Measurements from ENCODE around the gene SMPDL3A. TPM values are rescaled to one million over a fixed set of nuclear protein-coding genes. Genes with fewer than 3 reads are reported as not detected.

Gene SMPDL3A
- total RNA-seq, 1 experiment from 2014 or later: 0.59 TPM

GRCh38 chr6:122838060-122838780 is 49.2 kb downstream of the SMPDL3A start:
- Histone ChIP-seq H4K91ac (ENCODE audit: insufficient read length, low read depth, low read length) (no peak overlapping the region), H3K27ac (ENCODE audit: insufficient read length, low read depth, low read length) (no peak overlapping the region), H4K5ac (ENCODE audit: insufficient read length, low read depth, low read length) (no peak overlapping the region), H2BK12ac (ENCODE audit: insufficient read length, low read depth, low read length) (no peak overlapping the region), H3K79me2 (ENCODE audit: insufficient read depth, low read length) (no peaks in the 10 kb centered on the region), H3K9ac (ENCODE audit: extremely low read depth, insufficient read length, low read length) (no peak overlapping the region), H3K4me2 (ENCODE audit: insufficient read depth, insufficient read length, low read length) (no peak overlapping the region), H3K27me3 (ENCODE audit: insufficient read depth, low read length) (no peaks in the 10 kb centered on the region), H4K20me1 (ENCODE audit: control insufficient read depth, insufficient read depth, insufficient read length) (no peaks in the 10 kb centered on the region), H2BK120ac (ENCODE audit: low read depth, low read length, poor library complexity, severe bottlenecking) (no peak overlapping the region), H2AFZ (ENCODE audit: low read length) (no peak overlapping the region), H3K14ac (ENCODE audit: insufficient read depth, low read length) (no peak overlapping the region), H3K23me2 (ENCODE audit: insufficient read length, low read depth, low read length, poor library complexity, severe bottlenecking) (no peaks in the 10 kb centered on the region), H3T11ph (ENCODE audit: low read length) (no peak overlapping the region), H2BK5ac (ENCODE audit: insufficient read length, low read length) (no peak overlapping the region), H3K23ac (ENCODE audit: insufficient read length, low read depth, low read length) (no peak overlapping the region), H3K18ac (ENCODE audit: insufficient read length, low read depth, low read length) (no peak overlapping the region), H3K79me1 (ENCODE audit: insufficient read depth, low read depth, low read length, poor library complexity, severe bottlenecking) (no peaks in the 10 kb centered on the region), H4K8ac (replicated peaks; ENCODE audit: insufficient read length, low read depth, low read length) (no peak overlapping the region), H2BK15ac (ENCODE audit: low read depth, low read length) (no peak overlapping the region), H3K56ac (ENCODE audit: insufficient read length, low read depth, low read length) (no peak overlapping the region), H3K4me1 (ENCODE audit: insufficient read depth, low read length) (no peaks in the 10 kb centered on the region; the same call in 1 of the 2 replicates), H2BK20ac (ENCODE audit: low read depth, low read length, poor library complexity, severe bottlenecking) (no peak overlapping the region), H2AK5ac (ENCODE audit: insufficient read length, low read length) (no peak overlapping the region), H3K4ac (ENCODE audit: low read depth, low read length) (no peak overlapping the region), H3K9me3 (ENCODE audit: control insufficient read depth, low read depth, low read length) (no peaks in the 10 kb centered on the region)
- no peaks in the 10 kb centered on the region for H3K36me3 Mint-ChIP-seq (ENCODE audit: insufficient read depth in 1 of 3, low read depth in 3 of 3)
- no CpG with 5 or more reads among the region's 3 CpGs for WGBS (ENCODE audit: extremely low coverage, insufficient read length, low lambda C conversion rate)
- H3K4me3 Mint-ChIP-seq: no peak overlapping the region
- H3K9me3 Mint-ChIP-seq: no peaks in the 10 kb centered on the region
- peaks cover 10% of the 10 kb centered on the region for H3K27me3 Mint-ChIP-seq (ENCODE audit: low read depth)
- DNase-seq: no peak
- H3K27ac Mint-ChIP-seq: no peak overlapping the region
- peaks cover 26 to 27% of the 10 kb centered on the region in 2 experiments for H3K4me1 Mint-ChIP-seq
- peak; percentile 63 for TF ChIP-seq CTCF (conservative IDR thresholded peaks at IDR 0.05)
